HG03571 (cell line): Measurements from ENCODE around the gene DAPP1.

Experiments
- ATAC-seq: cut with Tn5 transposase; IDR thresholded peaks from one replicate; pipeline ENCODE4 v1.9.1; 2021; ENCODE audit not compliant: unreplicated experiment

Gene DAPP1

DNA sequence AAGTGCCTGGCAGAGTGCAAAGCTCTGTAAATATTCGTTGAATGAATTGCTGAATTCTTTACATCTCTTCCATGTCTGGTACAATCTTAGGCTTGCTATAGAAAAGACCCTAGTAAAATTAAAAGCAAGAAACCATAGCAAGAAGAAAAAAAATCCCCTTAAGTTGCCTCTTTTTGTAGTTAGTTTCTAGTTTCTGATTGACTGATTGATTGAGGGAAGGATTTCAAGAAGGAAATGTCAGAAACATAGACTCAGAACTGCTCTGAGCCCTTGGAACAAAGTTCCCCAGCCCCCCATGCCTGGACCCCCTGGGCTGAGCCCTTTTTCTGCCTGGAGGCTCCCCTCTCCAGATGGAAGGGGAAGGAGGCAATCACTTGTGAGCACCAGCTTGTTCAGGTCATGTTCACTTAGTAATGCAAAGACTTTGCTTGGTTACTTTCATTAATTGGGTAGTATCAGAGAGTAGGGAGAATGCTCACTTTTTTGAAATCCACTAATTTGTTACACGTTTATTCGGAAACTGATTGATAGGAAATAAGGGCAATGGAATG is 35.6 kb downstream of the DAPP1 start:
- ATAC-seq = no peak

DNA sequence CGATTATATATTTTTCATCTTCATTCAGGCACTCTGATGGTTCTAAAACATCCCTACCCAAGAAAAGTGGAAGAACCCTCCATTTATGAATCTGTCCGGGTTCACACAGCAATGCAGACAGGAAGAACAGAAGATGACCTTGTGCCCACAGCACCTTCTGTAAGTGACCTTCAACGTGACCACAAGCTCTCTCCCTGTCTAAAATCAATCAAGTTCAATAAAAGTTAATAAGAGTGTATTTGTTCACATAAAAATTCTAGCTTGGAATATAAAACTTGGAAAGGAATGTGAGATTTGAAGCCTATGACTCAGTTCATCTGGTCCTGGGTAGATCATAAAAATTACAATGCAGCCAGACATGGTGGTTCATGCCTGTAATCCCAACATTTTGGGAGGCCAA is 36.6 kb downstream of the DAPP1 start:
- no peak for ATAC-seq

DNA sequence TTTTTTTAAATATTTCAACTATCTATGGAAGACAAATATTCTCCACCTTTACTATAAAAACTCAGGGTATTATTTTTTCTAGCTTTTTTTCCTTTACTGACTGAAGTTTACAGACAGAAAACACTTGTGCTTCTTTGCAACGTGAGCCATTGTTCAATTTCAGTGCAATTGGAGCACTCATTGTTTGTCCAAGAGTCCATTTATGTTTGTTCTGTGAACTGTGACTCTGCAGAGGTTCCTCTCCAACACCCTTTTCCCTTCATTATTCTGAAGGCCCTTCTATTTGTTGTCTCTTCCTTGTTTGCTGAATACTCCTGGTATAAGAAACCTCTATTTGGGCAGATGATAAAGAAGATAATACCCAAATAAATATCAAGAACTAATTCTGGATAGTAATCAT is 37.4 kb downstream of the DAPP1 start:
- no peak for ATAC-seq

DNA sequence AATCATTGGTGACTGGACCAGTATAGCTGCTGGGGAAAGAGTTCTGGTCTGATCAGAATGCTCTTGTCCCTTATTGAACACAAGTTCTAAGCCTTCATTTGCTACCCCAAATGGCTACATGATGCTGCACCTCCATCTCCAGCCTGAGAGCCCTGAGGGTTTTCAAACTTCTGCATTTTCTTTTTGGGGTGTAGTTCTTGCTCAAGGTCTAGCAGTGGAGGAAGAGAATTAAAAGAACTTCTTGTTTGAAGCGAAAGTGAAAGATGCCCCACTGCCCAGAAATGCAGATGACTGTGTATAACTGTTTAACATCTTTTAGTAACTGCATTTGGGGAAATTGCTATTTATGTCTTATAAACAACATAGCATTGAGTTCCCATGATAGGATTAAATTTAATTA is 39.1 kb downstream of the DAPP1 start:
- peak; percentile 25 for ATAC-seq

DNA sequence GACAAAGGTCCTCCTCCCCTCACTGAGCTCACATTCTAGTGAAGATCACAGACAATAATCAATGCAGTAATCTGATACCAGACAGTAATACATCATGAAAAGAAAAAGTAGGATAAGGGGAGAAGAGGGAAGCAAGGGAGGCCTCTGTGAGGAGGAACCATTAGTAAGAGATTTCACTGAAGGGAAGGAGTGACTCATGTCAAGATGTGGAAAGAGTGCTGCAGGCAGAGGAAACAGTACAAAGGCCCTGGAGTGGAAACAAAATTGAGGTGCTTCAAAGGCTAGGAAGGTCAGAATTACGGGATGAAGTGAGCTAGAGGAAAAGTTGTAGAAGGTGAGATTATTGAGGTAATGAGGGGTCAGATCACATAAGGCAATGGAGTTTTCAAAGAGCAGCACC is 39.5 kb downstream of the DAPP1 start:
- no peak for ATAC-seq

DNA sequence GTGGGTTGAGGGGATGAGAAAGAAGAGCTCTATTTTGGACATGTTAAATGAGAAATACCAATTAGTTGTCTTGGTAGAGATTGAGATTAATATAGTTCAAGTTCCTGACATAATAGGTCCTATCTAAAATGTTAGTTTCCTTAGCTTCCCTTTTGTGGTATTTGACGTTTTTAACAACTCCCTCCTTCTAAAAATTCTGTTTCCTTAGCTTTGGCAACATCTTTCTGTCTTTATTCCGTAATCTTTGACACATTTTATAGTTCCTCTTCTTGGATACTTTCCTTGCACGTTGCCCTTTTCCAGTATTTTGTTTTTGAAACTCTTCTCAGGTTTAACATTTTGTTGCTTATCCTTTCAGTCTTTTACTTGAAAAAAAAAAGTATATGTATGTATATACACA is 40.7 kb downstream of the DAPP1 start:
- ATAC-seq = no peak

DNA sequence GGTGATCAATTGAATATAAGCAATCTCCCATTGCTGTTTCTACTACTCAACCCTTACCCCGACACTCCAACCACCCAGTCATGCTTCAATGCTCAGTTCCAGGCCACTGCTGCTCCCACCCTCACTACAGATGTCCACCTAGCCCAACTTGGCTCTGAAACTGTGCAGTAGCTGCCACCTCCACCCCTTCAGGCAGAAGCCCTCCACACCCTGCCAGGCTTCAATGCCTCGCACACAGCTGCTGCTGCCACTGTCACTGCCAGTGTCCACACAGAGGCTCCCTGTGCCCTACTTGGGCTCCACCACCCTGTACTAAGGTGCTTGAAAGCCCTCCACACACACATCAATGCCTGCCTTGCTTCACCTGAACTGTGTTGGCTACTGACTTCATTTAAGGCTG is 43.0 kb downstream of the DAPP1 start:
- ATAC-seq = peak; percentile 54

DNA sequence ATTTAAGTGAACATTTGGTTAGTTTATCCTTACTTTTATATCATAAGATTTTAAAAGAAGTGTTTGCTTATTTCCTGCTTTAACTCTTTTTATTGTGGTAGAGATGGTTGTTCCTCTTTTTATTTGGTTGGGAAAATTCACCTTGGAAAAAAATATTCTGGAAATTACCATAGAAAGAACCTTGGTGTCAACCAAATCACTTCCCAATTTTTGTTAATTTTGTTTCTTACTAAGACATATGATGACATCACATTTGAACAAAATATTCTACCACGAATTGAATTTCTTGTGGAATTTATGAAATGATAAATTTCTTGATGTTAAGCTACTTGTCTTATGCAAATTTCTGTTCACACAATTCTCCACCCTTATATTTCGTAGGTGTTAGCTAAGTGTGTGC is 43.9 kb downstream of the DAPP1 start:
- ATAC-seq = no peak

DNA sequence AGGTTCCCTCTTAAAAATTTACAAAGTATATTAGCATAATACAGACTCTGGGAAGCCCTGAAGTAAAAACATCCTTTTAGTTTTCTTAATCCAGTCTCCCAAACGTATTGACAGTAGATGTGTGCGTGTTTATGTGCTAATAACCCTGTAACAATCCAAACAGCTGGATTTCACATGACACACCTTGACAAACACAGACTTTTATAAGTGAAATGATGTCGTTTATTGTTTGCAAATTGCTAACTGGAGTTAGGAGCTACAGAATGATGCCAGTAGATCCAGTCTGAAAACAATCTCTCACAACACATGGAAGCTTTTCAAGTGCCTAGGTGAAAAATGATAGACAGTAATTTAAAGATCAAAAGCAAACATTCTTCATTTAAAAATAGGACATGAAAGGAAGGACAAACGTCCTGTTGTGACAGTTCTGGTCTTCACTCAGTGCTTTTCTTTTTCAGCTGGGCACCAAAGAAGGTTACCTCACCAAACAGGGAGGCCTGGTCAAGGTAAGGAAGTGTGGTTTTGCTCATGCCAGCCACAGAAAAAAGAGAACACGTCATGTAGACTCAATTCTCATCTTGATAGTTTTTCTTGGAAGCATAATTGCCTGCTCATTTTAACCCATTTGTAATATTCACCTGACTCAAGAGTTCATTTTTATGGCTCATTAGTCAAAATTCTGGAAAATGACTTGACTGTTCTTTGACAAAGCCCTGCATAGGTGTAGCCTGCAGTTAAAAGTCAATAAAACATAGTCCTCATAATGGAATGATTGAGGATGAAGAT is 44.7 kb downstream of the DAPP1 start:
- no peak for ATAC-seq

DNA sequence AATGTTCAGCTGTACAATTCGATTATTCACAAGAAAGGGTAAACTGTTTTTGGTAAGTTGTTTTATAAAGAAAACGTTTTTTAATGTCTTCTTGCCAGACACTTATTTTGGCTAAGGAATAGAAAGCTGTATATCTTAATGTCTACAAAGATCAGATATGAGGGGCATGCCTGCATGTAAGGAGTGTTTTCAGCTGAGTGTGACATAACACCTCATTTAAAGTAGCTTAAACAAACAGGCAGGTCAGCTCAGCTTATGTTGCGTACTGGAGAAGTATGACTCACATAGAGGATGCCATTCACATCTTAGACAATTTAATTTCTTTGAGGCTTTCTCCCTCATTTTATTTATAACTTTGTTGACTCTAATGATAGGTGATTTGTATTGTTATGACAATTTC is 47.2 kb downstream of the DAPP1 start:
- no peak for ATAC-seq

DNA sequence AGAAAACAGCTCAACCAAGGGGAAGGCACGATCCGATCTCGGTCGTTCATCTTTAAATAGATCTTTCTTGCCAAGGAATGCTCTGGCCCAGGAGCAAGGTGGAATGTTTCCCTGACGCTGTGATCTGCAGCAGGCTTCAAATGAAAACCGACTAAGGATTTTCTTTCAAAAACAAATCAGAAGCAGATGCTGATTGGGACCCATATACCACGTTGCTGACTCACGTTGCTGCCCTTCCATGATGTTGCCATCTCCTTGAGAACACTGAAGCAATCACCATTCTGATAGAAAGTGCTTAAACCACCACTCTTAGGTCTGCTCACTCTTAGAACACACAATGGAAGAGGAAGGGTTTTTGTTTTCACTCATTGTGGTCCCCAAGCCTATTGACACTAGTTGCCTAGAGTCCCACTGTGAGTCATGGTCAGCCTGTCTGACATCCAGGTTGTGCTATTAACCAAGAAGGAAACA is 51.5 kb downstream of the DAPP1 start:
- ATAC-seq = no peak

DNA sequence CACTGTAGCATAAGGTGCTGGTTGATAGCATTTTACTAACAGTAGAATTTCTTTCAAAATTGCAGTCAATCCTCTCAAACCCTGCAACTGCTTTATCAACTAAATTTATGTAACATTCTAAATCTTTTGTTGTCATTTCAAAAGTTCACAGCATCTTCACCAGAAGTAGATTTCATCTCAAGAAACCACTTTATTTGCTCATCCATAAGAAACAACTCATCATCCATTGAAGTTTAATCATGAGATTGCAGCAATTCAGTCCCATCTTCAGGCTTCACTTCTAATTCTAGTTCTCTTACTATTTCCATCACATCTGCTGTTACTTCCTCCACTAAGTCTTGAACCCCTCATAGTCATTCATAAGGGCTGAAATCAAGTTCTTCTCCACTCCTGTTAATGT is 55.9 kb downstream of the DAPP1 start:
- no peak for ATAC-seq

DNA sequence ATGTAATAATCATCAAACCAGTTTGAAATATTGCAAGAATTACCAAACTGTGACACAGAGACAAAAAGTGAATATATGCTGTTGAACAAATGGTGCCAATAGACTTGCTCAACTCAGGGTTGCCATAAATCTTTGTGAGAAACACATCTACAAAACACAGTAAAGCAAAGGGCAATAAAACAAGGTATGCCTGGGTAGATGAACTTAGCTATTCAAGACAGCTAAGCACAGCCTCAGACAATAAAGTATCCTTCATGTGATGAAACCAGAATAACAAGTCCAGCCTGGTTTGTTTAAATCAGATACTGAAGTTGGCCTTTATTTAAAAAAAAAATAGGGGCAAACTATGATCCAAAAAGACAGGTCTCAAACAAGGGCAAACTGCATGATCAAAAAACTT is 58.4 kb downstream of the DAPP1 start:
- no peak for ATAC-seq

DNA sequence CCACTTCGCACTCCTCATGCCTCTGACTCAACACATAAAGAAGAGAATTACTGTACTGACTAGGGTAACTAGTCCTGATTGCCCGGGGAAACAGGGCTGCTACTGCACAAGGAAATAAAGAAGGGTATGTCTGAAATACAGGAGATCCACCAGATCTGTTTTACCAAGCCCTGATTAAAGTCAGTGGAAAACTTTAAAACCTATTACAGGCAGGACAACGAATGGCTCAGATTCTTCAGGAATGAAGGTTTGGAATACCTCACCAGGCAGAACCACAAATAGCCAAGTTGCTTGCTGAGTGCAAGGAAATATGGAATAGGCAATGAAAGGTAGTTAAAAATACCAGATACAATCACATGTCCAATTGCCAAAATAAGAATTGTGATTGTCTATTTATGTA is 60.3 kb downstream of the DAPP1 start:
- ATAC-seq = no peak

DNA sequence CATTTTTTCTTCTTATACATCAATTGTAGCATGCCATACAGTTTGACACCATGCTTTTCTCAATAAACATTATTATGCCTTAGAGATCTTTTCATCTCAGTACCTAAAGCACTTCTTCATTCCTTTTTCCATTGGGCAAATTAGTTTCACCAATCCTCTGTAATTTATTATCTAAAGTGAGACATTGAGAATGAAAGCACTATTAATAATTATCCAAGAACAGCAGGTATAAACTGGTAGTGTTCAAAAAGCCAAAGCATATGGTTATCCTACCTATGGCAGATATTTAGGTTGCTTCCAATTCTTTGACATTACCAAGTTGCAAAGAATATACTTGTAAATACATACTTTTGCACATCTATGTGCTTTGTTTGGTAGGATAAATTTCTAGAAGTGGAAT is 62.0 kb downstream of the DAPP1 start:
- ATAC-seq = no peak

DNA sequence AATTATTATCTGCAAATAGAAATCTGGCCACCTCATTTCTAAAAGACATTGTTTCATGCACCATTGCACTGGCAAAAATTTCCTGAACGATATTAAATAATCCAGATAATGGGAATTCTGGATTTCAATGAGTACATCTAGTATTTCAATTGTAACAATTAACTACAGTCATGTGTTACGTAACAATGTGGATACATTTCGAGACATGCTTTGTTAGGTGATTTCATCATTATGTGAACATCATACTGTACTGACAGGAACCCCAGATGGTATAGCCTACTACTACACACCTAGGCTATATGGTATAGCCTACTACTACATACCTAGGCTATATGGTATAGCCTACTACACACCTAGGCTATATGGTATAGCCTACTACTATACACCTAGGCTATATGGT is 62.8 kb downstream of the DAPP1 start:
- no peak for ATAC-seq

DNA sequence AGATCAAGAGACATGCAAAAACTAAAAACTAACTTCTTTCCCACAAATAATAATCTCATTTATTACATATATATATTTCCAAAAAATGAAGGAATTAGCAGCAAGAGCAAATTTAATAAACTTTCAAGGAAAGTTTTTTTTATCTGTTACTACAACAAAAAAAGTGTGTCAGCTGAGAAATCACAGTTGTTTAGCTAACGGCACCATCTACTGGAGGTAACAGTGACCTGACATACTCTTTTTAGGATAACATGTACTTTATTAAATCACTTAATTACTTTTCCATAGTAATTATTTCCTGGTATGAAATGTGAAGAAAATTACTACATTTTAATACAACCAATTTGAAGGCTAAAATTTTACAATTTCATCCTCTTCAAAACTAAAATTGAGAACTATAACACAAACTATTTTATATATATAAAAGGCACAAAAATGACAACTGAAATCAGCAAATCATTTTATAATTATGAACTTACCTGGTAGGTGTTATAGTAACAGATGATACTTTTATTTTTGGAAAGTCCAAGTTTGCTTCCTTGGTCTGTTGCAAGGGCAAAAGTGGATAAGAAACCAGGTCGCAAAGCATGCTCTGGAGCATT is 68.5 kb downstream of the DAPP1 start:
- no peak for ATAC-seq

DNA sequence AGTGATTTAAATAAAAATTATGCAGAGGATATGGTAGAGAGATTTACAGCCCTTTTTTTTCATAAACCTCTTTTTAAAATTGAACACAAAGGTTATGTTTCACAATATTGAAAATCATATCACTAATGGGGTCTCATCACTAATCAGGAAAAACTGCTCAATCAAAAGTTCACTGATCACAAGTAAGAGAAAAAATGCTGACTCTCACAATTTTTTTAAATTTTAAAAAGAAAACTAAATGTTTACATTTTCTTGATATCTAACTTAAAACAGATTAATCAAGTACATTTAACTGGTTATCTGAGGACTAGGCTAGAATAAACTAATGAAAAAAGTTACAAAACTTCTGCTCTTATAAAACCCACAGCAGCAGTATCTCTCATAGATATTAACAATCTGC is 69.1 kb downstream of the DAPP1 start:
- ATAC-seq = no peak

DNA sequence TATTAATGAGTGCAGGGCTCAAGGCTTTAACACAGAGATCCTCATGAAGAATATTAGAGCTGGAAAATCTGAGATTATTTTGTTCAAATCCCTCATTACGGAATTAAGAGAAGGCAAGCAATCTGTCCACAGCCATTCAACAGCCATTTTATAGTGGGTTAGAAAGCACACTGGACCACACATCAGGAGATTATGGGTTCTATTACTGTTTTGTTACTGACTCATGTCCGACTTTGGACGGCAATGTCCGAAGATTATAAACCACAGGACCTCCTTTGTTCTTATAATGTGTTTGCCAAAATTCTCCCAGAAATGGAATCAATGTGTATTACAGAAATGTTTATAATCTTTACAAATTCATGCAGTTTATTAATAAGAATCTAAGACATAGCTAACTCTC is 69.5 kb downstream of the DAPP1 start:
- ATAC-seq = no peak

DNA sequence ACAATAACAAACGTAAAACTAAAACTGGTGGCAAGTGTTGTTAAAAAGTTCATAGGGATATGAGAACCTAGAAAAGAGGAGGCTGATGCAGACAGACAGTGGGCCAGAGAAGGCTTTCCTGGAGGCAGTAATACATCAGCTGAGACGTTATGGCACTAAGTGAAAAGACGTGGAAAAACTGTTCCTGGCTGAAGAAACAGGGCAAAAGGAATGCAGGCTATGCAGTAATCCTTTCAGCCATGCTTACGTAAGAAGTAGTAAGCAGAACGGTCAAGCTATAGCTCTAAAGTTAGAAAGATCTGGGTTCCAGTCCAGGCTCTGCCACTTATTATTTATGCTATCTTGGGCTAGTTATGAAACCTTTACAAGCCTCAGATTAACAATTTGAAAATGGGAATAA is 71.2 kb downstream of the DAPP1 start:
- no peak for ATAC-seq

DNA sequence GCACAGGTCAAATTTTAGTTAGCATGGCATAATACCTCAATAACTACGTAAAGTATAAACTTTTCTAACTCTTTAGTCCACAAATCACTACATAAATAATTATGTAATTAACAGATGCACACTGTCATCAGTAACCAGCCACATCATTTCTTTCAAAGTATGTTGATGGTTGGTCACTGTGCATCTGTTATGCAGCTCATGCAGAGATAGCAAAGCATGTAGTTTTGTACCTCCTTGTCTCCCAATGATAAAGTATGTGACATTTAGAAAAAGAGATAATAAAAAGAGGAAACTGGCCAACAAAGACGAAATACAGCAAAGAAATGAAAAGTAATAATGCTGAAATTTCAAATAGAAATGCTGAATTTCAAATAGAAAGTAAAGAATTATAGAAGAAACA is 74.7 kb downstream of the DAPP1 start:
- ATAC-seq = no peak

DNA sequence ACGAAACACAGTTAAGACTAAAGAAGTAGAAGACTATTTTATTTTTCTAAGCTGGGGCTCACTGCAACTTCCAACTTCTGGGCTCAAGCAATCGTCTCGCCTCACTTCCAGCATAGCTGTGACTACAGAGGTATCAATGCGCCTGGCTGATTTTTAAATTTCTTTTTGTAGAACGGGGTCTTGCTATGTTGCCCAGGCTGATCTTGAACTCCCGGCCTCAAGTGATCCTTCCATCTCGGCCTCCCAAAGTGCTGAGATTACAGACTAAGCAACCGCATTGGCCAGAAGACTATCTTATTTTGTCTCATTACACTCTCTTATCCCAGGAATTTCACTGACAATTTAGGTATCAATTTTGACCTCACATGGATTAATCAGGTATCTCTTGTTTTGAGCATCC is 76.4 kb downstream of the DAPP1 start:
- ATAC-seq = no peak

DNA sequence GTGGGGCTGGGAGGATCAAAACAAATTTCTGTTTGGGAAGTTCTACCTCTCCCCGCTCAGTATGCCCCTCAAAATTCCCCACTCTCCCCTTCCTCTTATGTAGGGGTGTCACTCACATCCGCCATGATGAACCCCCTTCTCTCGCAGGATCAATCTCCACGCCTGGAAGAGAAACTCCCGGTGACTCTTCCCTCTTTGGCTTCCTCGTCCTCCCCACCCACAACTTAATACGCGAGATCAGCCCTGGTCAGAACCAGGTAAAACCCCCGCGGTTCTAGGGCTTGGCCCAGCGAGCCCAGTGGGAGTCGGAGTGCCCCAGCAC is 77.2 kb downstream of the DAPP1 start:
- ATAC-seq = no peak
